MCF 10A (cell line): ENCODE measurements around the gene FBXO15. TPM values are rescaled to one million over a fixed set of nuclear protein-coding genes. Genes with fewer than 3 reads are reported as not detected.

ENCODE experiments used
- BruUV-seq: library from RNA; stranded (reverse); fragments of 400-500 nt; replicated peaks from 2 replicates; lab custom pipeline; 2021; lab: Mats Ljungman, UMichigan
- CTCF ChIA-PET: fragments of 300-600 bp; sonication (Branson Sonifier 250); formaldehyde crosslinking; extraction: SDS; loops from one replicate; lab custom pipeline; 2021; ENCODE audit warnings: antibody characterized with exemption, inconsistent platforms; lab: Yijun Ruan, JAX
- POLR2A ChIA-PET: fragments of 300-600, 350-650 bp; sonication (Branson Sonifier 250); formaldehyde crosslinking; extraction: SDS; loops from one replicate; lab custom pipeline; 2020; ENCODE audit warnings: antibody characterized with exemption, inconsistent platforms; lab: Yijun Ruan, JAX
- DNase-seq: peaks from one replicate; pipeline ENCODE4 v3.0.0-alpha.2; 2018; ENCODE audit not compliant: unreplicated experiment
- H3K27ac Mint-ChIP-seq: one replicate; pipeline ENCODE4 v1.8.0; 2022; ENCODE audit warnings: mild to moderate bottlenecking, low read depth, mixed read lengths; ENCODE audit not compliant: unreplicated experiment
- H3K27me3 Mint-ChIP-seq: one replicate; pipeline ENCODE4 v1.8.0; 2022; ENCODE audit warnings: mixed read lengths; ENCODE audit not compliant: insufficient read depth, unreplicated experiment
- H3K36me3 Mint-ChIP-seq: one replicate; pipeline ENCODE4 v1.8.0; 2022; ENCODE audit warnings: mild to moderate bottlenecking, moderate library complexity, mixed read lengths; ENCODE audit not compliant: insufficient read depth, unreplicated experiment
- H3K4me1 Mint-ChIP-seq: one replicate; pipeline ENCODE4 v1.8.0; 2022; ENCODE audit warnings: mixed read lengths; ENCODE audit not compliant: insufficient read depth, unreplicated experiment
- H3K4me3 Mint-ChIP-seq: one replicate; pipeline ENCODE4 v1.8.0; 2022; ENCODE audit warnings: mild to moderate bottlenecking, moderate library complexity, mixed read lengths; ENCODE audit not compliant: unreplicated experiment
- H3K9me3 Mint-ChIP-seq: one replicate; pipeline ENCODE4 v1.8.0; 2022; ENCODE audit warnings: mixed read lengths; ENCODE audit not compliant: unreplicated experiment
- intact Hi-C: fragments of 100-400 bp; cut with micrococcal nuclease; formaldehyde crosslinking; loops from 2 replicates; pipeline ENCODE4 v1.14.1; 2022
- total RNA-seq: library from RNA; stranded (reverse); gene quantifications from 2 replicates; pipeline ENCODE4 v1.2.3, GENCODE V29; 2022
- TF ChIP-seq, protein P1 (sequence below): fragments of 200-600 bp; IDR thresholded peaks from one replicate; pipeline ENCODE4 v1.8.0; 2022; ENCODE audit warnings: antibody characterized with exemption, mild to moderate bottlenecking; ENCODE audit not compliant: unreplicated experiment

The FBXO15 gene
- total RNA-seq, 1 experiment from 2014 or later, result 0.79 TPM

DNA sequence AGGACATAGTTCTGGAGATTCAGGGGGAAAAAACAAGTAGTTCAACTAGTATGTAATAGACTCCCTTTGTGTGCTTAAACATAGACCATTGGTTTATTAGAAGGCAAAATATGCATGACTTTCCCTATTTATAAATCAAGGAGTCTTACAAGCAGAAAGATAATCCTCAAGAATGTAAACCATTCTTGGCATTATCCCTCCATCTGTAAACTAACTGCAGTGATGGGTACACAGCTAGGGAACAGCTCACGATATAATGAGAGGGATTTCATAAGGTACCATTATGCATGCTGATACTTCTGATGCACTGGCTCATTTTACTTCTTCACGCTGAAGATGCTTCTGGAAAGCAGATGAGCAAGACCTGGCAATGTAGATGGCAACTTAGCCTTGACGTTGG is 878 bp downstream of the FBXO15 start:
- Mint-ChIP-seq H3K27ac (peak overlapping the region; percentile 93), H3K4me3 (peak overlapping the region; percentile 94), H3K4me1 (peaks cover 5% of the 10 kb centered on the region), H3K9me3 (no peaks in the 10 kb centered on the region), H3K27me3 (no peaks in the 10 kb centered on the region), H3K36me3 (peaks cover 8% of the 10 kb centered on the region)
- TF ChIP-seq, protein P1, sequence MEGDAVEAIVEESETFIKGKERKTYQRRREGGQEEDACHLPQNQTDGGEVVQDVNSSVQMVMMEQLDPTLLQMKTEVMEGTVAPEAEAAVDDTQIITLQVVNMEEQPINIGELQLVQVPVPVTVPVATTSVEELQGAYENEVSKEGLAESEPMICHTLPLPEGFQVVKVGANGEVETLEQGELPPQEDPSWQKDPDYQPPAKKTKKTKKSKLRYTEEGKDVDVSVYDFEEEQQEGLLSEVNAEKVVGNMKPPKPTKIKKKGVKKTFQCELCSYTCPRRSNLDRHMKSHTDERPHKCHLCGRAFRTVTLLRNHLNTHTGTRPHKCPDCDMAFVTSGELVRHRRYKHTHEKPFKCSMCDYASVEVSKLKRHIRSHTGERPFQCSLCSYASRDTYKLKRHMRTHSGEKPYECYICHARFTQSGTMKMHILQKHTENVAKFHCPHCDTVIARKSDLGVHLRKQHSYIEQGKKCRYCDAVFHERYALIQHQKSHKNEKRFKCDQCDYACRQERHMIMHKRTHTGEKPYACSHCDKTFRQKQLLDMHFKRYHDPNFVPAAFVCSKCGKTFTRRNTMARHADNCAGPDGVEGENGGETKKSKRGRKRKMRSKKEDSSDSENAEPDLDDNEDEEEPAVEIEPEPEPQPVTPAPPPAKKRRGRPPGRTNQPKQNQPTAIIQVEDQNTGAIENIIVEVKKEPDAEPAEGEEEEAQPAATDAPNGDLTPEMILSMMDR, result no peak
- intact Hi-C loops, result no loop called here
- BruUV-seq, result no TSS peak
- POLR2A ChIA-PET, result no interaction called here
- CTCF ChIA-PET, result no interaction called here
- no peak for DNase-seq

DNA sequence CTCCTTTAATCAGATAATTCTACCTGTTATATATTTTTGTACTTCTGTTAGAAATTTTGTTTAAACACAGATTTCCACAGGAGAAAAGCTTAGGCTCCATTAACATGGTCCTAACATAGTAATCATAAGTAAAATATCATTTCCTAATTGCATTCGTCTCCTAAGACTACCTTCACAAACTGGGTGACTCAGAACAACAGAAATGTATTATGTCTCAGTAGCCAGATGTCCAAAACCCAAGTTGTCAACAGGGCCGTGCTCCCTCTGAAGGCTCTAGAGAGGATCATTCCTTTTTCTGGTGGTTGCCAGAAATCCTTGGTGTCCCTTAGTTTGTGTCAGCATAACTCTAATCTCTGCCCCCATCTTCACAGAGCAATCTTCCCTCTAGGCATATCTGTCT is 5.4 kb downstream of the FBXO15 start:
- Mint-ChIP-seq H3K4me1 (no peaks in the 10 kb centered on the region), H3K36me3 (no peaks in the 10 kb centered on the region), H3K4me3 (no peak overlapping the region), H3K9me3 (no peaks in the 10 kb centered on the region), H3K27ac (no peak overlapping the region), H3K27me3 (peaks cover 16% of the 10 kb centered on the region)
- BruUV-seq, result no TSS peak
- ChIA-PET POLR2A (no interaction called here), CTCF (interaction anchor here (0.6 kb wide), 3 partner anchors 163 to 253 kb away, joined by 3 to 4 read pairs (median 4); no protein-coding TSS in a partner anchor)
- no peak for DNase-seq
- intact Hi-C loops, result no loop called here
- TF ChIP-seq, protein P1, result no peak

DNA sequence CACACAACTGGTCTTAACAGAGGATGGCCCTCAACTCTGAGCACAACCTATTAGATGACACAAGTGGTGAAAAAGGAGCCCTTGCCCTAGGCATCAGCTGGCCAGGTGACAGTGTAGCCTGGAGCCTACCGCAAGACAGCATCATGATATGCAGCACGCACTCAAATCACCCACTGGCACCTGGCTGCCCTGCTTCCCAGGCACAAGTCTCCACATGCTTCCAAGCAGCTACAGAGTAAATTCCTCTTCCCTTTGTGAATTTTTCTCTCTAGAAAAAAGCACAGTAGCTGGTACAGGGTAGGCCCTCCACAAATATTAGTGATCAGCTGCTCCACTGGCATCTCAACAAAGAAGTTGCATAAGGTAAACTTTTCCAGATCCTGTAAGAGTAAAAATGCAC is 6.0 kb downstream of the FBXO15 start:
- intact Hi-C loops, result no loop called here
- H3K4me1 Mint-ChIP-seq, result no peaks in the 10 kb centered on the region
- H3K27me3 Mint-ChIP-seq, result peaks cover 16% of the 10 kb centered on the region
- no peak overlapping the region for H3K4me3 Mint-ChIP-seq
- no peaks in the 10 kb centered on the region for H3K36me3 Mint-ChIP-seq
- DNase-seq, result no peak
- TF ChIP-seq, protein P1, result no peak
- POLR2A ChIA-PET, result interaction anchor here (0.6 kb wide), 1 partner anchor 69 kb away, joined by 3 read pairs; no protein-coding TSS in a partner anchor
- no TSS peak for BruUV-seq
- H3K9me3 Mint-ChIP-seq, result no peaks in the 10 kb centered on the region
- CTCF ChIA-PET, result interaction anchor here (0.6 kb wide), 3 partner anchors 25 to 164 kb away, joined by 3 to 4 read pairs (median 4); no protein-coding TSS in a partner anchor
- no peak overlapping the region for H3K27ac Mint-ChIP-seq

DNA sequence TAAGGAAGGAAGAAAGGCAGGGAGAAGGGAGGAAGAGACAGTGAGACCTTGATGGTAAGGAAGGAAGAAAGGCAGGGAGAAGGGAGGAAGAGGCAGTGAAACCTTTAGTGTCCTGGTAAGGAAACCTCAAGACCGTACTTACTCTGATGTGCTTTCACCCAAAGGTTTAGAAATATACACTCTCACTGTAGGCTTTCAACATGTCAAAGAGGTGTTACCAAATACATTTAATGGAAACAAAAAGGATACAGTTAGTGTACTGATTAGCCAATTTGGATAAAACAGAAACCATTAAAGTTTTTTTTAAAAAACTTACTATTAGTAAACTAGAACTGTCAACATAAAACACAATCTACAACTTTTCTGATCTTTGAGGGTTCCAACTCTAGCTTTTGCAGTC is 7.1 kb downstream of the FBXO15 start:
- TF ChIP-seq, protein P1, result no peak
- CTCF ChIA-PET, result no interaction called here
- peaks cover 16% of the 10 kb centered on the region for H3K27me3 Mint-ChIP-seq
- H3K9me3 Mint-ChIP-seq, result no peaks in the 10 kb centered on the region
- BruUV-seq, result no TSS peak
- no peaks in the 10 kb centered on the region for H3K36me3 Mint-ChIP-seq
- no peaks in the 10 kb centered on the region for H3K4me1 Mint-ChIP-seq
- POLR2A ChIA-PET, result interaction anchor here (1.2 kb wide), 1 partner anchor 8 kb away, joined by 3 read pairs; no protein-coding TSS in a partner anchor
- intact Hi-C loops, result no loop called here
- no peak overlapping the region for H3K4me3 Mint-ChIP-seq
- no peak overlapping the region for H3K27ac Mint-ChIP-seq
- DNase-seq, result no peak
